HCT116 (cell line): Measurements from ENCODE around the gene SERINC5. TPM values are rescaled to one million over a fixed set of nuclear protein-coding genes. Genes with fewer than 3 reads are reported as not detected.

Experiments
- ATAC-seq: fragments of 200-7000 bp; cut with Tn5 transposase; 2 replicates; pipeline ENCODE4 v1.9.1; 2020; ENCODE audit warnings: mild to moderate bottlenecking, moderate library complexity
- BruUV-seq: library from RNA; stranded (reverse); fragments of 400-500 nt; replicated peaks from 2 replicates; lab custom pipeline; 2021; lab: Mats Ljungman, UMichigan
- CTCF ChIA-PET: fragments of 300-600 bp; sonication (Branson Sonifier 250); formaldehyde crosslinking; loops from one replicate; lab custom pipeline; 2021; ENCODE audit warnings: antibody characterized with exemption; lab: Charles Lee
- POLR2A ChIA-PET: fragments of 300-600, 350-600 bp; sonication (Branson Sonifier 250); formaldehyde crosslinking; loops from one replicate; lab custom pipeline; 2021; ENCODE audit warnings: antibody characterized with exemption; lab: Charles Lee
- RAD21 ChIA-PET, 2 experiments: fragments of 300-600 bp; sonication (Branson Sonifier 250); formaldehyde crosslinking; loops; one replicate each; lab custom pipeline; 2023; ENCODE audit warnings: low total read pairs in 2 of 2; ENCODE audit not compliant: uncharacterized antibody in 2 of 2, unreplicated experiment in 2 of 2, low non-redundant PET in 1 of 2; lab: Charles Lee
- DNase-seq: peaks from one replicate; pipeline ENCODE4 v3.0.0-alpha.2; 2010; ENCODE audit warnings: low read depth, low spot score
- H2AFZ ChIP-seq: fragments of 200-600 bp; shearing (Covaris generic), sonication (generic); 2 replicates; pipeline ENCODE4 v1.6.1; 2017; ENCODE audit warnings: low read depth, mixed run types, mixed read lengths, antibody characterized with exemption, low read length; ENCODE audit not compliant: poor library complexity, severe bottlenecking
- H3K27ac ChIP-seq: 2 replicates; pipeline ENCODE4 v1.5.1; 2012; ENCODE audit warnings: low read depth, low read length
- H3K27me3 ChIP-seq: fragments of 200-600 bp; sonication (generic); 2 replicates; pipeline ENCODE4 v1.6.1; 2016; ENCODE audit warnings: mixed run types, low read length, mixed read lengths; ENCODE audit not compliant: insufficient read depth
- H3K36me3 ChIP-seq, 2 experiments: fragments of 200-500 bp in 1 of 2; fragments of 200-600 bp in 1 of 2; sonication (Bioruptor generic) in 1 of 2; sonication (generic) in 1 of 2; 2 replicates each; pipeline versions ENCODE4 v1.5.1 to v1.6.1; 2014 to 2016; ENCODE audit warnings: low read length in 2 of 2, inconsistent platforms in 1 of 2, mixed read lengths in 1 of 2, mixed run types in 1 of 2; ENCODE audit not compliant: insufficient read depth in 2 of 2, control insufficient read depth in 1 of 2
- H3K4me1 ChIP-seq, 2 experiments: fragments of 200-600 bp in 1 of 2; sonication (generic) in 1 of 2; 2 replicates each; pipeline versions ENCODE4 v1.5.1 to v1.6.1; 2012 to 2017; ENCODE audit warnings: low read length in 2 of 2, inconsistent platforms in 1 of 2, mild to moderate bottlenecking in 1 of 2, mixed read lengths in 1 of 2, mixed run types in 1 of 2, moderate library complexity in 1 of 2; ENCODE audit not compliant: insufficient read depth in 2 of 2, control insufficient read depth in 1 of 2
- H3K4me2 ChIP-seq: fragments of 200-600 bp; sonication (generic); 2 replicates; pipeline ENCODE4 v1.6.1; 2017; ENCODE audit warnings: mixed run types, low read length, mixed read lengths
- H3K4me3 ChIP-seq, 2 experiments: fragments of 200-600 bp in 1 of 2; sonication (generic) in 1 of 2; replicated peaks in 1 of 2; 2 replicates each; pipeline ENCODE4 v1.5.1; 2011 to 2016; ENCODE audit warnings: low read length in 2 of 2, control low read depth in 1 of 2, low read depth in 1 of 2, mild to moderate bottlenecking in 1 of 2, mixed read lengths in 1 of 2, mixed run types in 1 of 2
- H3K79me2 ChIP-seq: fragments of 200-600 bp; sonication (generic); 2 replicates; pipeline ENCODE4 v1.6.1; 2017; ENCODE audit warnings: mild to moderate bottlenecking, mixed run types, low read length, moderate library complexity, mixed read lengths; ENCODE audit not compliant: insufficient read depth
- H3K9ac ChIP-seq: fragments of 200-600 bp; sonication (generic); 2 replicates; pipeline ENCODE4 v1.6.1; 2016; ENCODE audit warnings: low read length, mixed read lengths
- H3K9me2 ChIP-seq: fragments of 200-600 bp; sonication (generic), shearing (Covaris generic); 2 replicates; pipeline ENCODE4 v1.6.1; 2017; ENCODE audit warnings: mixed run types, mild to moderate bottlenecking, moderate library complexity; ENCODE audit not compliant: insufficient read depth
- H3K9me3 ChIP-seq, 2 experiments: fragments of 200-500 bp in 1 of 2; fragments of 200-600 bp in 1 of 2; sonication (Bioruptor generic) in 1 of 2; sonication (generic) in 1 of 2; 2 replicates each; pipeline ENCODE4 v1.6.1; 2014 to 2017; ENCODE audit warnings: low read length in 2 of 2, mixed read lengths in 2 of 2, inconsistent platforms in 1 of 2, low read depth in 1 of 2, mild to moderate bottlenecking in 1 of 2, mixed run types in 1 of 2, moderate library complexity in 1 of 2; ENCODE audit not compliant: control insufficient read depth in 1 of 2, insufficient read depth in 1 of 2
- H4K20me1 ChIP-seq: fragments of 200-600 bp; sonication (generic), shearing (Covaris generic); 2 replicates; pipeline ENCODE4 v1.6.1; 2017; ENCODE audit warnings: mixed run types, mild to moderate bottlenecking, moderate library complexity; ENCODE audit not compliant: insufficient read depth
- ELF1 ChIP-seq: IDR thresholded peaks from 2 replicates; pipeline ENCODE4 v1.6.1; 2012; ENCODE audit warnings: low read depth, borderline replicate concordance
- FOSL1 ChIP-seq: IDR thresholded peaks from 2 replicates; pipeline ENCODE4 v1.6.1; 2012; ENCODE audit warnings: low read depth
- POLR2AphosphoS5 ChIP-seq: IDR thresholded peaks from 2 replicates; pipeline ENCODE4 v1.6.1; 2011; ENCODE audit warnings: mild to moderate bottlenecking, low read depth, low read length, moderate library complexity
- SRF ChIP-seq: IDR thresholded peaks from 2 replicates; pipeline ENCODE4 v1.6.1; 2012; ENCODE audit warnings: low read depth
- ZFX ChIP-seq: fragments of 450-650 bp; IDR thresholded peaks from 2 replicates; pipeline ENCODE4 v1.6.1; 2017
- ZNF274 ChIP-seq: fragments of 200-500 bp; sonication (Bioruptor generic); IDR thresholded peaks from 2 replicates; pipeline ENCODE4 v1.6.1; 2014; ENCODE audit warnings: mild to moderate bottlenecking, low read depth, low read length, inconsistent platforms
- intact Hi-C: fragments of 100-400 bp; cut with micrococcal nuclease; formaldehyde crosslinking; loops from 2 replicates; pipeline ENCODE4 v1.10.0; 2022
- total RNA-seq: library from RNA; stranded (reverse); gene quantifications from one replicate; pipeline ENCODE4 v1.2.1, GENCODE V29; 2021; ENCODE audit not compliant: unreplicated experiment
- TF ChIP-seq, protein P1 (sequence below): IDR thresholded peaks from 2 replicates; pipeline ENCODE4 v1.6.1; 2012
- TF ChIP-seq, protein P2 (sequence below), 3 experiments: fragments of 200-600 bp in 1 of 3; sonication (generic) in 1 of 3; IDR thresholded peaks in 2 of 3; conservative IDR thresholded peaks in 1 of 3; 2 replicates each; pipeline ENCODE4 v1.5.1; 2012 to 2017; ENCODE audit warnings: low read depth in 2 of 3, low read length in 2 of 3, antibody characterized with exemption in 1 of 3, borderline replicate concordance in 1 of 3, control low read depth in 1 of 3, mild to moderate bottlenecking in 1 of 3, mixed read lengths in 1 of 3, mixed run types in 1 of 3, moderate library complexity in 1 of 3; ENCODE audit not compliant: insufficient read depth in 1 of 3

The SERINC5 gene
- total RNA-seq, 1 experiment from 2014 or later = 39.3 TPM

DNA sequence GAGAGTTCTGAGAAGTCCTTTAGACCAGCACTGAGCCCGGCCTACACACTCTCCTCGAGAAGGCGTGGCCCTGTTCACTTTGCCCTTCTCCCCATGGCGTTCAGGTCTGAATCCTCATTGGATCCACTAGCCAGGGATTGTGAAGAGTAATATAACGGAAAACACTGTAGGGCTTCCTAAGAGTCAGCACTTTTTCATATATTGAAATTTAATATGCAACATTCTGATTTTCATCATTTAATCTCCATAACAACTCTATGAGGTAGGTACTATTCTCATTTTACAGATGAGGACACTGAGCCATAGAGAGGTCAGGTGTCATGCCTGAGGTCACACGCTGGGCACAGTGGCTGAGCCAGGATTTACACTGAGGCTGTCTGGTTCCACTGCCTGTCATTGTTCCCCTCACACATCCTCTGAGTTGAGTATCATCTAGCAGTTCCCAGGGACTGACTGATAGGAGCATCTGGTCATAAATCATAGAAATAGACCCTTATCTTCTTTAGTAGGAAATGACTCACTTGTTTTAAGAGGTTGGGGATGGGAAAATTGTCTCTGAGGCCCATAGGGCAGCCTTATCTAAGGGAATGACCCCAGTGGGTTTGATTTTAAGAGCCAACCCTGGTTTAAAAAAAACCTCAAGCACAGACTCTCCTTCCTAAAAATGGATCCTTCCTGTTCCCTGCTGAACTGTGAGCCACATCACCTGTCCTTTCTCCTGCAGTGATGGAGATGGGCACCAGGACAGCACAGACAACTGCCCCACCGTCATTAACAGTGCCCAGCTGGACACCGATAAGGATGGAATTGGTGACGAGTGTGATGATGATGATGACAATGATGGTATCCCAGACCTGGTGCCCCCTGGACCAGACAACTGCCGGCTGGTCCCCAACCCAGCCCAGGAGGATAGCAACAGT, 179.5 kb downstream of the SERINC5 start:
- no peaks in the 10 kb centered on the region for H3K9me3 ChIP-seq
- no peak overlapping the region for H3K4me2 ChIP-seq
- no peak for TF ChIP-seq FOSL1
- TF ChIP-seq SRF = no peak
- TF ChIP-seq, protein P1, sequence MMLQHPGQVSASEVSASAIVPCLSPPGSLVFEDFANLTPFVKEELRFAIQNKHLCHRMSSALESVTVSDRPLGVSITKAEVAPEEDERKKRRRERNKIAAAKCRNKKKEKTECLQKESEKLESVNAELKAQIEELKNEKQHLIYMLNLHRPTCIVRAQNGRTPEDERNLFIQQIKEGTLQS = no peak
- TF ChIP-seq ZNF274 = no peak
- no peak for TF ChIP-seq POLR2AphosphoS5
- no peak for TF ChIP-seq ZFX
- TF ChIP-seq, protein P2, sequence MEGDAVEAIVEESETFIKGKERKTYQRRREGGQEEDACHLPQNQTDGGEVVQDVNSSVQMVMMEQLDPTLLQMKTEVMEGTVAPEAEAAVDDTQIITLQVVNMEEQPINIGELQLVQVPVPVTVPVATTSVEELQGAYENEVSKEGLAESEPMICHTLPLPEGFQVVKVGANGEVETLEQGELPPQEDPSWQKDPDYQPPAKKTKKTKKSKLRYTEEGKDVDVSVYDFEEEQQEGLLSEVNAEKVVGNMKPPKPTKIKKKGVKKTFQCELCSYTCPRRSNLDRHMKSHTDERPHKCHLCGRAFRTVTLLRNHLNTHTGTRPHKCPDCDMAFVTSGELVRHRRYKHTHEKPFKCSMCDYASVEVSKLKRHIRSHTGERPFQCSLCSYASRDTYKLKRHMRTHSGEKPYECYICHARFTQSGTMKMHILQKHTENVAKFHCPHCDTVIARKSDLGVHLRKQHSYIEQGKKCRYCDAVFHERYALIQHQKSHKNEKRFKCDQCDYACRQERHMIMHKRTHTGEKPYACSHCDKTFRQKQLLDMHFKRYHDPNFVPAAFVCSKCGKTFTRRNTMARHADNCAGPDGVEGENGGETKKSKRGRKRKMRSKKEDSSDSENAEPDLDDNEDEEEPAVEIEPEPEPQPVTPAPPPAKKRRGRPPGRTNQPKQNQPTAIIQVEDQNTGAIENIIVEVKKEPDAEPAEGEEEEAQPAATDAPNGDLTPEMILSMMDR (IDR thresholded peaks at IDR 0.05 in 2 of 3, conservative IDR thresholded peaks at IDR 0.05 in 1 of 3; ENCODE audit: borderline replicate concordance in 1 of 3, insufficient read depth in 1 of 3, low read depth in 2 of 3, low read length in 2 of 3) = no peak
- no peak for TF ChIP-seq ELF1
- BruUV-seq = no TSS peak
- no peaks in the 10 kb centered on the region for H3K9me2 ChIP-seq
- no peak overlapping the region for H3K4me3 ChIP-seq
- H3K9ac ChIP-seq = no peak overlapping the region
- intact Hi-C loops = no loop called here
- H4K20me1 ChIP-seq = no peaks in the 10 kb centered on the region
- DNase-seq (no peak), ATAC-seq (no peak)
- POLR2A ChIA-PET = no interaction called here
- no peaks in the 10 kb centered on the region for H3K4me1 ChIP-seq
- H3K36me3 ChIP-seq = no peaks in the 10 kb centered on the region
- no peak overlapping the region for H2AFZ ChIP-seq
- no peaks in the 10 kb centered on the region for H3K27me3 ChIP-seq
- RAD21 ChIA-PET = no interaction called here
- CTCF ChIA-PET = no interaction called here
- H3K79me2 ChIP-seq = no peaks in the 10 kb centered on the region
- H3K27ac ChIP-seq = no peak overlapping the region
